HL-60 (cell line): ENCODE data around the gene CCSER1.
"Not testable (repeated sequence)": the region's sequence is repeated elsewhere in the genome, so short reads cannot be mapped to it uniquely, and the experiment has no call there.

Experiments used
- DNase-seq, 2 experiments: peaks; one replicate each; pipeline ENCODE4 v3.0.0-alpha.2; 2010 to 2020; ENCODE audit warnings: low read depth in 1 of 2, low spot score in 1 of 2
- H3K27ac ChIP-seq: fragments of 250-450 bp; sonication (Bioruptor Pico); replicated peaks from 2 replicates; pipeline ENCODE4 v1.5.1; 2020; ENCODE audit warnings: mild to moderate bottlenecking, moderate library complexity
- H3K27me3 ChIP-seq: fragments of 250-450 bp; sonication (Bioruptor Pico); 2 replicates; pipeline ENCODE4 v1.5.1; 2021; ENCODE audit warnings: mild to moderate bottlenecking, moderate library complexity; ENCODE audit not compliant: insufficient read depth, poor library complexity, severe bottlenecking
- H3K4me3 ChIP-seq: replicated peaks from 2 replicates; pipeline ENCODE4 v1.5.1; 2011; ENCODE audit warnings: mild to moderate bottlenecking, control low read depth, low read length; ENCODE audit not compliant: insufficient read depth
- CTCF ChIP-seq: IDR thresholded peaks from one replicate; pipeline ENCODE4 v1.5.1; 2011; ENCODE audit warnings: low read length, control low read depth, inconsistent platforms; ENCODE audit not compliant: insufficient read depth
- GABPA ChIP-seq: IDR thresholded peaks from 2 replicates; pipeline ENCODE4 v1.6.1; 2012; ENCODE audit warnings: low read depth
- POLR2AphosphoS5 ChIP-seq: IDR thresholded peaks from 2 replicates; pipeline ENCODE4 v1.6.1; 2012; ENCODE audit warnings: low read depth
- REST ChIP-seq: IDR thresholded peaks from 2 replicates; pipeline ENCODE4 v1.6.1; 2012; ENCODE audit warnings: low read depth; ENCODE audit not compliant: insufficient replicate concordance
- SPI1 ChIP-seq: IDR thresholded peaks from 2 replicates; pipeline ENCODE4 v1.6.1; 2012; ENCODE audit warnings: low read depth, mild to moderate bottlenecking, borderline replicate concordance

The CCSER1 gene

GRCh38 chr4:91128519-91128918 lies 1001.3 kb downstream of the CCSER1 start:
- no peak overlapping the region for H3K4me3 ChIP-seq
- H3K27me3 ChIP-seq: no peaks in the 10 kb centered on the region
- H3K27ac ChIP-seq: no peak overlapping the region
- DNase-seq: no peak
- TF ChIP-seq SPI1 (no peak), GABPA (no peak), REST (no peak)

GRCh38 chr4:91147067-91147466 lies 1019.9 kb downstream of the CCSER1 start:
- H3K27ac ChIP-seq: no peak overlapping the region
- no peak overlapping the region for H3K4me3 ChIP-seq
- no peak for TF ChIP-seq SPI1
- TF ChIP-seq REST: no peak
- no peak for TF ChIP-seq GABPA
- TF ChIP-seq CTCF: no peak
- no peak for TF ChIP-seq POLR2AphosphoS5
- H3K27me3 ChIP-seq: no peaks in the 10 kb centered on the region
- DNase-seq: no peak

- not testable (repeated sequence) for DNase-seq, H3K27me3 ChIP-seq, H3K27ac ChIP-seq, H3K4me3 ChIP-seq
These were observed 1026.8 kb downstream of the CCSER1 start for GRCh38 chr4:91154041-91154440.

- not testable (repeated sequence) for H3K4me3 ChIP-seq, H3K27me3 ChIP-seq, H3K27ac ChIP-seq, DNase-seq
These were observed 1040.9 kb downstream of the CCSER1 start for GRCh38 chr4:91167864-91168653.

GRCh38 chr4:91170768-91171167 lies 1043.6 kb downstream of the CCSER1 start:
- TF ChIP-seq POLR2AphosphoS5 (no peak), REST (no peak), CTCF (no peak), GABPA (no peak), SPI1 (no peak)
- no peak overlapping the region for H3K27ac ChIP-seq
- no peak overlapping the region for H3K4me3 ChIP-seq
- no peak for DNase-seq
- no peaks in the 10 kb centered on the region for H3K27me3 ChIP-seq
